Mesothelial cell of epicardium (in vitro differentiated cells): ENCODE measurements around the gene SVEP1. TPM values are rescaled to one million over a fixed set of nuclear protein-coding genes. Genes with fewer than 3 reads are reported as not detected.

Experiments used
- DNase-seq, 2 experiments: peaks; one replicate each; pipeline ENCODE4 v3.0.0; 2021; ENCODE audit warnings: low spot score in 2 of 2; ENCODE audit not compliant: unreplicated experiment in 2 of 2
- H3K27ac Mint-ChIP-seq: 2 replicates; pipeline ENCODE4 v1.8.0; 2021; ENCODE audit warnings: mixed read lengths
- H3K27me3 Mint-ChIP-seq: 2 replicates; pipeline ENCODE4 v1.8.0; 2021; ENCODE audit warnings: low read depth, mixed read lengths
- H3K36me3 Mint-ChIP-seq: 2 replicates; pipeline ENCODE4 v1.8.0; 2021; ENCODE audit warnings: mixed read lengths
- H3K4me1 Mint-ChIP-seq: 2 replicates; pipeline ENCODE4 v1.8.0; 2021; ENCODE audit warnings: mixed read lengths
- H3K4me3 Mint-ChIP-seq: 2 replicates; pipeline ENCODE4 v1.8.0; 2021; ENCODE audit warnings: mild to moderate bottlenecking, moderate library complexity, mixed read lengths
- H3K9me3 Mint-ChIP-seq: 2 replicates; pipeline ENCODE4 v1.8.0; 2021; ENCODE audit warnings: mixed read lengths
- CTCF ChIP-seq: fragments of 200-600 bp; sonication (generic); IDR thresholded peaks from one replicate; pipeline ENCODE4 v1.5.0; 2021; ENCODE audit warnings: antibody characterized with exemption; ENCODE audit not compliant: unreplicated experiment
- total RNA-seq: library from RNA; stranded (reverse); gene quantifications from 3 replicates; pipeline ENCODE4 v1.2.1, GENCODE V29; 2021

SVEP1 gene
- total RNA-seq, 1 donor from 2014 or later: 47.2 TPM

- no peaks in the 10 kb centered on the region for H3K27me3 Mint-ChIP-seq
- no peaks in the 10 kb centered on the region for H3K9me3 Mint-ChIP-seq
- peaks cover 27% of the 10 kb centered on the region for H3K4me1 Mint-ChIP-seq
- H3K4me3 Mint-ChIP-seq: no peak overlapping the region
- H3K27ac Mint-ChIP-seq: no peak overlapping the region
- H3K36me3 Mint-ChIP-seq: peaks cover 18% of the 10 kb centered on the region
- DNase-seq: no peak
- no peak for TF ChIP-seq CTCF
These were observed 139.4 kb downstream of the SVEP1 start for GRCh38 chr9:110440172-110440571.

- Mint-ChIP-seq H3K27me3 (no peaks in the 10 kb centered on the region), H3K4me1 (no peaks in the 10 kb centered on the region), H3K4me3 (no peak overlapping the region), H3K36me3 (peaks cover 19% of the 10 kb centered on the region), H3K9me3 (no peaks in the 10 kb centered on the region), H3K27ac (no peak overlapping the region)
- no peak for TF ChIP-seq CTCF
- DNase-seq: no peak
These were observed 147.3 kb downstream of the SVEP1 start for GRCh38 chr9:110432253-110432652.

- Mint-ChIP-seq H3K4me3 (no peak overlapping the region), H3K4me1 (no peaks in the 10 kb centered on the region), H3K9me3 (no peaks in the 10 kb centered on the region), H3K27ac (no peak overlapping the region), H3K36me3 (peaks cover 14% of the 10 kb centered on the region), H3K27me3 (no peaks in the 10 kb centered on the region)
- no peak for DNase-seq
- no peak for TF ChIP-seq CTCF
These were observed 150.1 kb downstream of the SVEP1 start for GRCh38 chr9:110429453-110429852.

GRCh38 chr9:110427497-110428104 is 151.9 kb downstream of the SVEP1 start:
- Mint-ChIP-seq H3K4me3 (no peak overlapping the region), H3K27ac (no peak overlapping the region), H3K4me1 (no peaks in the 10 kb centered on the region), H3K27me3 (no peaks in the 10 kb centered on the region), H3K9me3 (no peaks in the 10 kb centered on the region), H3K36me3 (peaks cover 5% of the 10 kb centered on the region)
- peak in 1 of 2 experiments; percentile 45 for DNase-seq
- no peak for TF ChIP-seq CTCF

GRCh38 chr9:110426052-110426709 is 153.4 kb downstream of the SVEP1 start:
- Mint-ChIP-seq H3K36me3 (peaks cover 2% of the 10 kb centered on the region), H3K4me1 (no peaks in the 10 kb centered on the region), H3K9me3 (no peaks in the 10 kb centered on the region), H3K27me3 (no peaks in the 10 kb centered on the region), H3K4me3 (no peak overlapping the region), H3K27ac (no peak overlapping the region)
- no peak for DNase-seq
- TF ChIP-seq CTCF: peak; percentile 39
